Caco-2 (cell line): ENCODE data around the gene MOCS2. TPM values are rescaled to one million over a fixed set of nuclear protein-coding genes. Genes with fewer than 3 reads are reported as not detected.

Experiments used
- BruUV-seq: library from RNA; stranded (reverse); fragments of 400-500 nt; replicated peaks from 2 replicates; lab custom pipeline; 2021; lab: Mats Ljungman, UMichigan
- CTCF ChIA-PET: fragments of 300-600 bp; sonication (Branson Sonifier 250); formaldehyde crosslinking; loops from one replicate; lab custom pipeline; 2022; ENCODE audit warnings: antibody characterized with exemption; lab: Charles Lee
- POLR2A ChIA-PET: fragments of 300-600 bp; sonication (Branson Sonifier 250); formaldehyde crosslinking; loops from one replicate; lab custom pipeline; 2022; ENCODE audit warnings: antibody characterized with exemption; lab: Charles Lee
- DNase-seq, 2 experiments: peaks; one replicate each; pipeline versions ENCODE4 v3.0.0 to v3.0.0-alpha.2; 2020 to 2022
- H3K27me3 ChIP-seq: replicated peaks from 2 replicates; pipeline ENCODE4 v1.6.0; 2011; ENCODE audit warnings: low read length; ENCODE audit not compliant: control insufficient read depth, insufficient read depth
- H3K36me3 ChIP-seq: 2 replicates; pipeline ENCODE4 v1.5.1; 2011; ENCODE audit warnings: low read length; ENCODE audit not compliant: control insufficient read depth, insufficient read depth
- H3K4me1 ChIP-seq: fragments of 250-450 bp; sonication (Bioruptor Pico); 2 replicates; pipeline ENCODE4 v1.5.1; 2020; ENCODE audit warnings: mild to moderate bottlenecking
- H3K4me3 ChIP-seq: 2 replicates; pipeline ENCODE4 v1.5.1; 2011; ENCODE audit warnings: low read depth, mild to moderate bottlenecking, control low read depth, low read length
- H3K9me3 ChIP-seq: fragments of 250-450 bp; sonication (Bioruptor Pico); 2 replicates; pipeline ENCODE4 v1.5.1; 2020; ENCODE audit warnings: mild to moderate bottlenecking, moderate library complexity
- H3K27ac Mint-ChIP-seq: one replicate; pipeline ENCODE4 v1.8.0; 2022; ENCODE audit warnings: mixed read lengths; ENCODE audit not compliant: unreplicated experiment
- H3K27me3 Mint-ChIP-seq: one replicate; pipeline ENCODE4 v1.8.0; 2022; ENCODE audit warnings: mixed read lengths; ENCODE audit not compliant: insufficient read depth, unreplicated experiment
- H3K36me3 Mint-ChIP-seq: one replicate; pipeline ENCODE4 v1.8.0; 2022; ENCODE audit warnings: mild to moderate bottlenecking, mixed read lengths; ENCODE audit not compliant: insufficient read depth, unreplicated experiment
- H3K4me1 Mint-ChIP-seq: one replicate; pipeline ENCODE4 v1.8.0; 2022; ENCODE audit warnings: low read depth, mixed read lengths; ENCODE audit not compliant: unreplicated experiment
- H3K4me3 Mint-ChIP-seq: one replicate; pipeline ENCODE4 v1.8.0; 2022; ENCODE audit warnings: mild to moderate bottlenecking, moderate library complexity, mixed read lengths; ENCODE audit not compliant: unreplicated experiment
- H3K9me3 Mint-ChIP-seq: one replicate; pipeline ENCODE4 v1.8.0; 2022; ENCODE audit warnings: mixed read lengths; ENCODE audit not compliant: unreplicated experiment
- CTCF ChIP-seq, 2 experiments: fragments of 200-600 bp in 1 of 2; IDR thresholded peaks; 1 replicate in 1 of 2; 2 replicates in 1 of 2; pipeline versions ENCODE4 v1.5.1 to v1.8.0; 2011 to 2022; ENCODE audit warnings: antibody characterized with exemption in 1 of 2, control low read depth in 1 of 2, inconsistent platforms in 1 of 2, low read depth in 1 of 2, low read length in 1 of 2, mild to moderate bottlenecking in 1 of 2, moderate library complexity in 1 of 2; ENCODE audit not compliant: insufficient read depth in 1 of 2, severe bottlenecking in 1 of 2, unreplicated experiment in 1 of 2
- intact Hi-C: fragments of 100-400 bp; cut with micrococcal nuclease; formaldehyde crosslinking; loops from one replicate; pipeline ENCODE4 v1.10.0; 2022; ENCODE audit not compliant: unreplicated experiment
- total RNA-seq: library from RNA; stranded (reverse); gene quantifications from 2 replicates; pipeline ENCODE4 v1.2.3, GENCODE V29; 2022

Gene MOCS2
- total RNA-seq, 1 experiment from 2014 or later: 35.9 TPM

- intact Hi-C loops: no loop called here
- BruUV-seq: no TSS peak
Observed at GRCh38 chr5:53118879-53119278, 9.3 kb upstream of the MOCS2 start.

GRCh38 chr5:53116597-53116996 is 7.0 kb upstream of the MOCS2 start:
- H3K36me3 Mint-ChIP-seq: no peaks in the 10 kb centered on the region
- H3K27ac Mint-ChIP-seq: no peak overlapping the region
- H3K27me3 Mint-ChIP-seq: peaks cover 9% of the 10 kb centered on the region
- H3K9me3 ChIP-seq: no peaks in the 10 kb centered on the region
- no peaks in the 10 kb centered on the region for H3K27me3 ChIP-seq
- CTCF ChIA-PET: no interaction called here
- no peaks in the 10 kb centered on the region for H3K4me1 ChIP-seq
- no TSS peak for BruUV-seq
- no peak overlapping the region for H3K4me3 Mint-ChIP-seq
- no peak for TF ChIP-seq CTCF (IDR thresholded peaks at IDR 0.05; ENCODE audit: insufficient read depth in 1 of 2, low read depth in 1 of 2, low read length in 1 of 2, severe bottlenecking in 1 of 2, unreplicated experiment in 1 of 2)
- POLR2A ChIA-PET: no interaction called here
- DNase-seq: no peak
- H3K9me3 Mint-ChIP-seq: no peaks in the 10 kb centered on the region
- H3K4me3 ChIP-seq: no peak overlapping the region
- no peaks in the 10 kb centered on the region for H3K36me3 ChIP-seq
- H3K4me1 Mint-ChIP-seq: peaks cover 6% of the 10 kb centered on the region
- intact Hi-C loops: no loop called here

More at GRCh38 chr5:53118879-53119278, 9.3 kb upstream of the MOCS2 start:
- ChIA-PET POLR2A (no interaction called here), CTCF (no interaction called here)
- Mint-ChIP-seq H3K27ac (no peak overlapping the region), H3K4me3 (no peak overlapping the region), H3K4me1 (peaks cover 6% of the 10 kb centered on the region), H3K9me3 (no peaks in the 10 kb centered on the region), H3K36me3 (no peaks in the 10 kb centered on the region), H3K27me3 (peaks cover 9% of the 10 kb centered on the region)
- H3K9me3 ChIP-seq: no peaks in the 10 kb centered on the region
- no peak for DNase-seq
- H3K36me3 ChIP-seq: no peaks in the 10 kb centered on the region
- no peaks in the 10 kb centered on the region for H3K27me3 ChIP-seq
- TF ChIP-seq CTCF (IDR thresholded peaks at IDR 0.05; ENCODE audit: insufficient read depth in 1 of 2, low read depth in 1 of 2, low read length in 1 of 2, severe bottlenecking in 1 of 2, unreplicated experiment in 1 of 2): no peak
- no peaks in the 10 kb centered on the region for H3K4me1 ChIP-seq
- H3K4me3 ChIP-seq: no peak overlapping the region

- no peak for DNase-seq
- Mint-ChIP-seq H3K27me3 (peaks cover 2% of the 10 kb centered on the region), H3K9me3 (no peaks in the 10 kb centered on the region), H3K27ac (no peak overlapping the region), H3K4me1 (peaks cover 14% of the 10 kb centered on the region), H3K36me3 (no peaks in the 10 kb centered on the region), H3K4me3 (no peak overlapping the region)
- TF ChIP-seq CTCF (IDR thresholded peaks at IDR 0.05; ENCODE audit: insufficient read depth in 1 of 2, low read depth in 1 of 2, low read length in 1 of 2, severe bottlenecking in 1 of 2, unreplicated experiment in 1 of 2): peak in 1 of 2 experiments; percentile 27
- POLR2A ChIA-PET: no interaction called here
- intact Hi-C loops: no loop called here
- BruUV-seq: no TSS peak
- Histone ChIP-seq H3K36me3 (no peaks in the 10 kb centered on the region), H3K4me1 (peaks cover 3% of the 10 kb centered on the region; the same call in 1 of the 2 replicates), H3K27me3 (no peaks in the 10 kb centered on the region), H3K4me3 (no peak overlapping the region), H3K9me3 (no peaks in the 10 kb centered on the region)
- CTCF ChIA-PET: interaction anchor here (0.8 to 1.2 kb wide), 2 partner anchors 167 to 199 kb away, joined by 4 to 6 read pairs; no protein-coding TSS in a partner anchor
Observed at GRCh38 chr5:53114988-53115387, 5.4 kb upstream of the MOCS2 start.
